ENCODE results near the gene LIPT2.

Gene LIPT2

DNA sequence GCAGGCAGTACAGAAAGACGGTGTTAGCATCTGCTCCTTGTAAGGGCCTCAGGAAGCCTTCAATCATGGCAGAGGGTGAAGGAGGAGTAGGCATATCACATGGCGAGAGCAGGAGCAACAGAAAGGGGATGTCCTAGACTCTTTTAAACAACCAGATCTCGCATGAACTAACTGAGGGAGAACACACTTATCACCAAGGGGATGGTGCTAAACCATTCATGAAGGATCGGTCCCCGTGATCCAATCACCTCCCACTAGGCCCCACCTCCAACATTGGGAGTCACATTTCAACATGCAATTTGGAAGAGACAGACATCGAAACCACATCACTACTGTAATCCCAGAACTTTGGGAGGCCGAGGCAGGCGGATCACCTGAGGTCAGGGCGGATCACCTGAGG lies 39.9 kb upstream of the LIPT2 start:
- no peak overlapping the region for H3K27ac ChIP-seq (ENCODE audit: low read depth, low read length)
- no peaks in the 10 kb centered on the region for H3K79me2 ChIP-seq (ENCODE audit: control insufficient read depth, low read length)
- no peaks in the 10 kb centered on the region for H3K9me3 ChIP-seq (ENCODE audit: control insufficient read depth, insufficient read depth, low read length)
- no peak for TF ChIP-seq CTCF (IDR thresholded peaks at IDR 0.05; ENCODE audit: low read depth, low read length, poor library complexity, severe bottlenecking)
- no peak for TF ChIP-seq EZH2phosphoT487 (IDR thresholded peaks at IDR 0.05; ENCODE audit: borderline replicate concordance, low read length)
- no peaks in the 10 kb centered on the region for H4K20me1 ChIP-seq (ENCODE audit: control insufficient read depth, insufficient read depth, low read depth, low read length)
- no peak overlapping the region for H3K4me3 ChIP-seq (ENCODE audit: low read length)
- no peaks in the 10 kb centered on the region for H3K4me1 ChIP-seq (ENCODE audit: control insufficient read depth, low read length)
- no peaks in the 10 kb centered on the region for H3F3A ChIP-seq (ENCODE audit: control insufficient read depth, insufficient read depth)
- no peaks in the 10 kb centered on the region for H3K9me2 ChIP-seq (replicated peaks; ENCODE audit: control insufficient read depth, low read length)
- no peaks in the 10 kb centered on the region for H3K36me3 ChIP-seq (ENCODE audit: control insufficient read depth, low read length)
- H3K4me2 ChIP-seq (ENCODE audit: low read length): no peak overlapping the region
- no peaks in the 10 kb centered on the region for H3K27me3 ChIP-seq (ENCODE audit: control insufficient read depth, low read length)

- TF ChIP-seq CTCF (IDR thresholded peaks at IDR 0.05; ENCODE audit: low read depth, low read length, poor library complexity, severe bottlenecking) (no peak), EZH2phosphoT487 (IDR thresholded peaks at IDR 0.05; ENCODE audit: borderline replicate concordance, low read length) (no peak)
- no peaks in the 10 kb centered on the region for H4K20me1 ChIP-seq (ENCODE audit: control insufficient read depth, insufficient read depth, low read depth, low read length)
- H3K79me2 ChIP-seq (ENCODE audit: control insufficient read depth, low read length): no peaks in the 10 kb centered on the region
- H3K4me3 ChIP-seq (ENCODE audit: low read length): no peak overlapping the region
- H3K9me3 ChIP-seq (ENCODE audit: control insufficient read depth, insufficient read depth, low read length): no peaks in the 10 kb centered on the region
- H3K4me1 ChIP-seq (ENCODE audit: control insufficient read depth, low read length): no peaks in the 10 kb centered on the region
- H3K36me3 ChIP-seq (ENCODE audit: control insufficient read depth, low read length): no peaks in the 10 kb centered on the region
- H3K4me2 ChIP-seq (ENCODE audit: low read length): no peak overlapping the region
- no peak overlapping the region for H3K27ac ChIP-seq (ENCODE audit: low read depth, low read length)
- H3K27me3 ChIP-seq (ENCODE audit: control insufficient read depth, low read length): no peaks in the 10 kb centered on the region
- H3K9me2 ChIP-seq (replicated peaks; ENCODE audit: control insufficient read depth, low read length): no peaks in the 10 kb centered on the region
- no peaks in the 10 kb centered on the region for H3F3A ChIP-seq (ENCODE audit: control insufficient read depth, insufficient read depth)
Measured at GRCh38 chr11:74532501-74533246, 39.1 kb upstream of the LIPT2 start.

DNA sequence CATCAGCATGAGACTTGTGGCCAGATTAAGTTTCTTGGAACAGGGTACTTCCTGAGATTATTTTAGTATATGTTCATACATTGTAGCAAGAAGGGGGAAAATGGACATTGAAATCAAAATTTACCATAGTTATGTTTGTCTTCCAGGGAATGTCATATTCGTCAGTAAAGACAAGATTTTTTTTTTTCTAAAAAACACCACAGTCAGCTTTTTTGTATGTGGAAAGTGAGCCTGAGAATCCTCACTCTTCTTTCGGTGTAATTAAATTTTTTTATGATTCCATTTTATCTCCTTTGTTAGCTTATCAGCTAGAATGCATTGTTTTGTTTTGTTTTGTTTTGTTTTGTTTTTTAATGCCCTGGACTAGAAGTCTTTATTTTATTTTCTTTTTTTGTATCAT lies 31.5 kb upstream of the LIPT2 start:
- Histone ChIP-seq H3K27ac (ENCODE audit: low read depth, low read length) (no peak overlapping the region), H3K79me2 (ENCODE audit: control insufficient read depth, low read length) (no peaks in the 10 kb centered on the region), H3K4me3 (ENCODE audit: low read length) (no peak overlapping the region), H3K27me3 (ENCODE audit: control insufficient read depth, low read length) (peaks cover 8% of the 10 kb centered on the region; the same call in 1 of the 2 replicates), H3K36me3 (ENCODE audit: control insufficient read depth, low read length) (no peaks in the 10 kb centered on the region), H3K4me2 (ENCODE audit: low read length) (no peak overlapping the region), H4K20me1 (ENCODE audit: control insufficient read depth, insufficient read depth, low read depth, low read length) (no peaks in the 10 kb centered on the region), H3K9me2 (replicated peaks; ENCODE audit: control insufficient read depth, low read length) (no peaks in the 10 kb centered on the region), H3K4me1 (ENCODE audit: control insufficient read depth, low read length) (no peaks in the 10 kb centered on the region), H3F3A (ENCODE audit: control insufficient read depth, insufficient read depth) (no peaks in the 10 kb centered on the region), H3K9me3 (ENCODE audit: control insufficient read depth, insufficient read depth, low read length) (no peaks in the 10 kb centered on the region)
- TF ChIP-seq CTCF (IDR thresholded peaks at IDR 0.05; ENCODE audit: low read depth, low read length, poor library complexity, severe bottlenecking): no peak
- no peak for TF ChIP-seq EZH2phosphoT487 (IDR thresholded peaks at IDR 0.05; ENCODE audit: borderline replicate concordance, low read length)
